GM12872 (cell line): ENCODE results near the gene TLR1.

Experiments used
- TF ChIP-seq, protein P1 (sequence below): IDR thresholded peaks from 3 replicates; pipeline ENCODE4 v1.5.1; 2011; ENCODE audit warnings: low read depth, mild to moderate bottlenecking, low read length, moderate library complexity; ENCODE audit not compliant: insufficient read depth

Gene TLR1

DNA sequence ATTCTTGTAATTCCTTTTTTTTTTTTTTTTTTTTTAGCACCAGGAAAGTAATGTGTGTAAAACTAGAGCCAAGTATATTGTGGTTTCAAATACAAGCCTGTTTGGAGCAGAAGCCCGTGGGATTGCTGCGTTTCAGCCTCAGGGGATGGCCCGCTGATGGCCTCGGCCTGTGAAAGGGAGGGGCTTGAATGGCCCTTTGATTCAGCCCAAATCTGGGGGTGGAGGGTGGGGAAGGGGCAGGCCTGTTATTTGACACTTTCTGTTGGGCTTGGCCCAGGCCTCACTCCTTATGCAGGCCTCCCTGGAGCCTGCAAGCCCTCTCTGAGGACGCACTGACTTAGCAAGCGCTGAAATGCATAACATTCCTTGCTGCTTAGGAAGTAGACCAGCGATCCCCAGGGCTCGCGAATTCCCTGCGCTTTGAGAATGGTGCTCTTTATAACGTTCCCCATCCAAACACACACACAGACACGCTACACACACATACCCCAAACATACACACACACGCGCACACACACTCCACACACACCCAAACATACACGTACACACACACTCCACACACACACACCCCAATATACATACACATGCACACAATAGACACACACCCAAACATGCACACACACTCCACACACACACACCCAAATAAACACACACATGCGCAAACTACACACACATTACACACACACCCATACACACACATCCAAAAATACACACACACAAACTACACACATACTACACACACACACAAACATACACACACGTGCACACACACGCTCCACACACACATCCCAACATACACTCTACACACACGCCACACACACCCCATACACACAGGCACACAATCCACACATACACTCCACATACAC lies 51.4 kb downstream of the TLR1 start:
- TF ChIP-seq, protein P1, sequence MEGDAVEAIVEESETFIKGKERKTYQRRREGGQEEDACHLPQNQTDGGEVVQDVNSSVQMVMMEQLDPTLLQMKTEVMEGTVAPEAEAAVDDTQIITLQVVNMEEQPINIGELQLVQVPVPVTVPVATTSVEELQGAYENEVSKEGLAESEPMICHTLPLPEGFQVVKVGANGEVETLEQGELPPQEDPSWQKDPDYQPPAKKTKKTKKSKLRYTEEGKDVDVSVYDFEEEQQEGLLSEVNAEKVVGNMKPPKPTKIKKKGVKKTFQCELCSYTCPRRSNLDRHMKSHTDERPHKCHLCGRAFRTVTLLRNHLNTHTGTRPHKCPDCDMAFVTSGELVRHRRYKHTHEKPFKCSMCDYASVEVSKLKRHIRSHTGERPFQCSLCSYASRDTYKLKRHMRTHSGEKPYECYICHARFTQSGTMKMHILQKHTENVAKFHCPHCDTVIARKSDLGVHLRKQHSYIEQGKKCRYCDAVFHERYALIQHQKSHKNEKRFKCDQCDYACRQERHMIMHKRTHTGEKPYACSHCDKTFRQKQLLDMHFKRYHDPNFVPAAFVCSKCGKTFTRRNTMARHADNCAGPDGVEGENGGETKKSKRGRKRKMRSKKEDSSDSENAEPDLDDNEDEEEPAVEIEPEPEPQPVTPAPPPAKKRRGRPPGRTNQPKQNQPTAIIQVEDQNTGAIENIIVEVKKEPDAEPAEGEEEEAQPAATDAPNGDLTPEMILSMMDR = no peak

DNA sequence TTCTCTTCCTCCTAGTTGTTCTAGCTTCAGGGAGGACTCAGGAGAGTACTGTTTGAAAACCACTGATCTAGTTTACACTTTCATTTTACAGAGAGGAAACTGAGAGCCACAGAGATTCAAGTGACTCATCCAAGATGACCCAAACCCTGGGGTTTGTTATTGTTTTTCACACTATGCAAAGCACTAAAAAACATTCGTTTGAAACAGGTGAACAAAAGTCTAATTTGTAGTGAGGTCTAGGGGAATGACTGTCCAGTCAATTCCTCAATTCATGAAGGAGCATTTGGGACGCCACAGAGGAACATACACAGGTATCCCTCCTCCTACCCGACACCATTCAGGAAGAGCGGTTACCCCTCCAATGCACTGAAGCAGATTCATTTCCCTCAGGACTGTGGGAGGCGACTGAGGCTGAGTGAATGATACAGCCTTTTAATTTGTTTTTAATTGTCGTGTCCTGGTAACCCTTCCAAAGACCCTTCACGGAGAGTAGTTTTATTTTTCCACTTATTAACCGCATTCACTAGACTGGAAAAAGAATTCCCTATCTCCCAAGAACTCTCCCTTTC lies 52.1 kb downstream of the TLR1 start:
- TF ChIP-seq, protein P1 = no peak

DNA sequence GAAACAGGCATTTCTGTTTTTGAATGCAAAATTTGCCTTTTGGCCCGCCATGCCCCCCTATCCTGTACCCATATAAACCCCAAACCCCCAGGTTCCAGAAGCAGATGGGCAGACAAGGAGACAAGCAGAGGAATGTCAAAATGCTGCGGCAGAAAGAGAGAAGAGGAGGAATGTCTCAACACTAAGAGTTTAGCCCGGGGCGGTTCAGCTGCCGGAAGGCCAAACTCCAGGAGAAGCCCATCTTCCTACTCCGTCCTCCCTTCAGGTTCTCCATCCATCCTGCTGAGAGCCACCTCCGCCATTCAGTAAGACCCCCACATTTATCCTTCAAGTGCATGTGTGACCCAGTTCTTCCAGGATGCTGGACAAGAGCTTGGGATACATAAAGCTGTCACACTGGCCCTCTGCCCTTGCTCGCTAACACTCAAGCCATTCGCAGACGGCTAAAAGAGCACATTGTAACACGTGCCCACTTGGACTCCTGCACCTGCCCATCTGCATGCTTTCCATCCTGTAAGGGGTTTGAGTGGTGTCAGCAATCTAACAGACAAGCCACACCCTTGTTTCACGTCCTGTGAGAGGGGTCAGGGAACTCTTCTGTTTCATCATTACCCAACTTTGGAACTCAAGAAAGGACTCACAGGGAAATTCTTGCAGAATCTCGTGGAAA lies 53.1 kb downstream of the TLR1 start:
- TF ChIP-seq, protein P1 = no peak

DNA sequence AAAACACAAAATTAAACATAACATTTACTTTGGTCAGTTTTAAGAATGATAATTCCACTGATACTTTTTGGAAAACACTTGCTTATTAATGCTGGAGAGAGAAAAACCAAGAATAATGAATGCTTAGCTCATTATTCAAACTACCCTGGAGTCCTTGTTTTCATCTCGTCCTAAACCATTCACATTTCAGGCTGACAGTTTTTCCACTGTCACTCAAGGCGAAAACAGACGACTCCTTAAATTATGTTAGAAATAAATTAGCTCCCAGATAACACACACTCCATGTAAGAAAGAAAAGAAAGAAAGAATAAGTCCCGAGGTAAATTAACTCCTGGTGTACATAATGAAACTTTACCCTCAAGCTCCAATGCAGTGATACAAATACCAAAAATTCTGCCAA lies 55.3 kb downstream of the TLR1 start:
- TF ChIP-seq, protein P1 = no peak

DNA sequence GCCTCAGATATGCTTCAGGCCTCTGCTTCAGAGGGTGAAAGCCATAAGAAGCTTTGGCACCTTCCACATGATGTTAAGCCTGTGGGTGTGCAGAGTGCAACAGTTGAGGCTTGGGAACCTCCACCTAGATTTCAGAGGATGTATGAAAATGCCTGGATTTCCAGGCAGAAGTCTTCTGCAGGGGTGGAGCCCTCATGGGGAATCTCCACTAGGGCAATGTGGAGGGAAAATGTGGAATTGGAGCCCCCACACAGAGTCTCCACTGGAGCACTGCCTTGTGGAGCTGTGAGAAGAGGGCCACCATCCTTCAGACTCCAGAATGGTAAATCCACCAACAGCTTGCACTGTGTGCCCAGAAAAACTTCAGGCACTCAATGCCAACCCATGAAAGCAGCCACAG lies 57.0 kb downstream of the TLR1 start:
- TF ChIP-seq, protein P1 = no peak
